Measurements from ENCODE around the gene ISG20.

DNA sequence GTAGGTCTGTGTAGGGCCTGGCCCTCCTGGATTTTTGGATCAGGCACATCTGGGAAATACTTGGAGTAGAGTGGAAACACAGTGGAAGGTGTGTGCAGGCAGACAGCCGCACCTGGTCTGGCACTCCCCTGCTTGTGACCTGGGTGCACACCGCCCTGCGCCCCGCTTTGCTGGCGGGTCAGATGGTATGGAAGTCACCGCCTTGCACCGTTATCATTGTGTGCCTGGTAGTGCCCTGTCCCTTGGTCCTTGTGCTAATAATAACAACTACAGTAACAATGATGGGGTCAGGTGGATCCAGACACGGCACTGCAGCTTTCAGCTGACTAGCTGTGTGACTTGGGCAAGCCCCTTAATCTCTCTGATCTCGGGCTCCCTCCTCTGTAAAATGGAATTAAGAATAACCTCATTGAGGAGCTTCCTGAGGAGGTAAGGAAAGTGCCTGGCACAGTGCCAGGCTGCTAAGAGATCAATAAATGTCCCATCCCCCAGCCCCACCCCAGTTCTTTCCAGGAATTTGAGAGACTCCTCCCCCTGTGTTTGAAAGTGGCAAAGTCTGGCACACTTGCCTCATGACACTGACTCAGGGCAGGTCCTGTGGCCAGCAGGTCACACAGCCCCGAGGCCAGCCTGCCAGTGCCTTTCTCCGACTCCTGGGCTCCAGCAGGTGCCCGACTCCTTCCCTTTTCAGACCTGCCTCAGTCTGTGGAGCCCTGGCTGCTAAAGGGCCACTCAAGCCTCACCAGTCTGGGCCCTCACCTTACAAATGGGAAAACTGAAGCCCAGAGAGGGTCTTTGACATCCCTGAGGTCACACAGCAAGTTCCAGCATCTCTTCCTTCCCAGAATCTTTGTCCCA lies 9.8 kb downstream of the ISG20 start:
- TF ChIP-seq, protein P1, sequence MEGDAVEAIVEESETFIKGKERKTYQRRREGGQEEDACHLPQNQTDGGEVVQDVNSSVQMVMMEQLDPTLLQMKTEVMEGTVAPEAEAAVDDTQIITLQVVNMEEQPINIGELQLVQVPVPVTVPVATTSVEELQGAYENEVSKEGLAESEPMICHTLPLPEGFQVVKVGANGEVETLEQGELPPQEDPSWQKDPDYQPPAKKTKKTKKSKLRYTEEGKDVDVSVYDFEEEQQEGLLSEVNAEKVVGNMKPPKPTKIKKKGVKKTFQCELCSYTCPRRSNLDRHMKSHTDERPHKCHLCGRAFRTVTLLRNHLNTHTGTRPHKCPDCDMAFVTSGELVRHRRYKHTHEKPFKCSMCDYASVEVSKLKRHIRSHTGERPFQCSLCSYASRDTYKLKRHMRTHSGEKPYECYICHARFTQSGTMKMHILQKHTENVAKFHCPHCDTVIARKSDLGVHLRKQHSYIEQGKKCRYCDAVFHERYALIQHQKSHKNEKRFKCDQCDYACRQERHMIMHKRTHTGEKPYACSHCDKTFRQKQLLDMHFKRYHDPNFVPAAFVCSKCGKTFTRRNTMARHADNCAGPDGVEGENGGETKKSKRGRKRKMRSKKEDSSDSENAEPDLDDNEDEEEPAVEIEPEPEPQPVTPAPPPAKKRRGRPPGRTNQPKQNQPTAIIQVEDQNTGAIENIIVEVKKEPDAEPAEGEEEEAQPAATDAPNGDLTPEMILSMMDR (conservative IDR thresholded peaks at IDR 0.05 in 1 of 2, IDR thresholded peaks at IDR 0.05 in 1 of 2; ENCODE audit: extremely low read depth in 1 of 2, insufficient read depth in 1 of 2, low read depth in 1 of 2, low read length in 2 of 2) = no peak
- TF ChIP-seq EZH2 (IDR thresholded peaks at IDR 0.05; ENCODE audit: borderline replicate concordance, low read length) = no peak

Measured in mammary epithelial cell (primary cell).